Thymus (tissue), 11 donors: ENCODE measurements around the gene RTN4RL2. TPM values are rescaled to one million over a fixed set of nuclear protein-coding genes. Genes with fewer than 3 reads are reported as not detected.

ENCODE experiments used
- DNase-seq, 9 donors: peaks; one replicate each; pipeline ENCODE4 v3.0.0-alpha.2; 2013; ENCODE audit warnings: low spot score in 9 of 9, low read depth in 6 of 9, missing footprints in 1 of 9
- H3K27ac ChIP-seq, 2 donors: one replicate each; pipeline ENCODE4 v1.5.1; 2013; ENCODE audit warnings: control low read depth in 1 of 2, low read depth in 1 of 2, low read length in 1 of 2, mild to moderate bottlenecking in 1 of 2, moderate library complexity in 1 of 2
- H3K27me3 ChIP-seq, 2 donors: one replicate each; pipeline ENCODE4 v1.5.1; 2013; ENCODE audit warnings: low read length in 1 of 2; ENCODE audit not compliant: control insufficient read depth in 2 of 2, insufficient read depth in 1 of 2
- H3K36me3 ChIP-seq, 2 donors: one replicate each; pipeline ENCODE4 v1.5.1; 2013; ENCODE audit warnings: low read length in 1 of 2, mild to moderate bottlenecking in 1 of 2, moderate library complexity in 1 of 2; ENCODE audit not compliant: control insufficient read depth in 2 of 2, insufficient read depth in 2 of 2
- H3K4me1 ChIP-seq, 2 donors: one replicate each; pipeline ENCODE4 v1.5.1; 2013; ENCODE audit warnings: low read length in 2 of 2; ENCODE audit not compliant: control insufficient read depth in 2 of 2, insufficient read depth in 2 of 2
- H3K4me3 ChIP-seq, 2 donors: one replicate each; pipeline ENCODE4 v1.5.1; 2013; ENCODE audit warnings: low read length in 2 of 2, control low read depth in 1 of 2, mild to moderate bottlenecking in 1 of 2
- H3K9me3 ChIP-seq, 2 donors: one replicate each; pipeline ENCODE4 v1.5.1; 2013; ENCODE audit warnings: low read length in 1 of 2, mild to moderate bottlenecking in 1 of 2; ENCODE audit not compliant: control insufficient read depth in 2 of 2, insufficient read depth in 1 of 2
- WGBS: extraction: QIAGEN DNeasy Blood & Tissue Kit; methylation state at CpG from one replicate; pipeline ENCODE4 v1.1.7; 2013; 5-methylcytosine and 5-hydroxymethylcytosine counted together
- polyA plus RNA-seq: library from polyadenylated mRNA; stranded (reverse); fragments of 200-250 nt; gene quantifications from one replicate; pipeline ENCODE4 v1.2.3, GENCODE V29; 2013
- total RNA-seq: library from RNA; stranded (reverse); fragments of 120-200 nt; gene quantifications from one replicate; pipeline ENCODE4 v1.2.4, GENCODE V29; 2013
- donor health status: healthy.

The RTN4RL2 gene
- total and polyA plus RNA-seq, 2 donors: 0.42 to 1.4 TPM

DNA sequence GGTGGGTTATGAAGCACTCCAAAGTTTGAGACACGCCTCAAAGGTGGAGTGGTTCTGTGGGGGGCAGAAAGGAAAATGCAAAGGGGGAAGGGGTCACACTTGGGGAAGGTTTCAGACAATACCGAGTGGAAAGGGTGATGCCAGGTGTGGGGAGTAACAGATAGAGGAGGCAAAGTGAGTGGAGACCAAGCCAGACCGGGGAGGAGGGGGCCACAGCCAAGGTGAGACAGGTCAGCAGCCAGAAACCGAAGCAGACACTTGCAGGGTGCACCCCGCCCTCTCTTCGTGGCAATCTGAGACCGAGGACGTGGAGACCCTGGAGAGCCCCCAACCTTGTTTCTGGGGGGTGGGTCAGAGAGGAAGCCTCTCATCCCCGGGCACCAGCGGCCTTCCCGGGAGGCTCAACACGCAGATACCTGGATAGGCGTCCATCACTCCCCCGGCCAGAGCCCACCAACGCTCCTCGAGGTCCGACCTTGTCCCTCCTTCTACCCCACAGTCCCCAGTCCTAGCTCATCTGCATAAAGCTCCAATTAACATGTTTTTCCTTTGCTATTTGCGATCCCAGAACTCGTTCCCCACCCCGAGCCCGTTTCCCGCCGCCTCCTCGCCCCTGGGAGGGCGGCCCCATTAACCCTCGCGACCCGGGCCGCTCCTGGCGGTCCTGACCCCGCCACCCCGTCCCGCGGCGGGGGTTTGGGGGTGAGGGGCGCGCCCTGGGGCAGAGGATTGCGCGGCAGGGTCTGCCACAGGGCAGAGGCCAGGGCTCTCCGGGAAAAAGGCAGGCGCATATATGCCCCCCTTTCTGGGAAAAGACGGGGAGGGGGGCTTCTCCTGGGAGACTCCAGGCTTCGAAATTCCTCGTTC lies 21.8 kb downstream of the RTN4RL2 start:
- WGBS: 31% methylated on average over 44 of the region's 44 CpGs
- H3K4me3 ChIP-seq: peak overlapping the region; percentile 17 to 40
- no peaks in the 10 kb centered on the region for H3K36me3 ChIP-seq
- no peak overlapping the region for H3K27ac ChIP-seq
- no peaks in the 10 kb centered on the region for H3K9me3 ChIP-seq
- H3K4me1 ChIP-seq: peaks cover 7 to 16% of the 10 kb centered on the region in 2 donors
- no peak for DNase-seq
- peaks cover 32 to 78% of the 10 kb centered on the region in 2 donors for H3K27me3 ChIP-seq

DNA sequence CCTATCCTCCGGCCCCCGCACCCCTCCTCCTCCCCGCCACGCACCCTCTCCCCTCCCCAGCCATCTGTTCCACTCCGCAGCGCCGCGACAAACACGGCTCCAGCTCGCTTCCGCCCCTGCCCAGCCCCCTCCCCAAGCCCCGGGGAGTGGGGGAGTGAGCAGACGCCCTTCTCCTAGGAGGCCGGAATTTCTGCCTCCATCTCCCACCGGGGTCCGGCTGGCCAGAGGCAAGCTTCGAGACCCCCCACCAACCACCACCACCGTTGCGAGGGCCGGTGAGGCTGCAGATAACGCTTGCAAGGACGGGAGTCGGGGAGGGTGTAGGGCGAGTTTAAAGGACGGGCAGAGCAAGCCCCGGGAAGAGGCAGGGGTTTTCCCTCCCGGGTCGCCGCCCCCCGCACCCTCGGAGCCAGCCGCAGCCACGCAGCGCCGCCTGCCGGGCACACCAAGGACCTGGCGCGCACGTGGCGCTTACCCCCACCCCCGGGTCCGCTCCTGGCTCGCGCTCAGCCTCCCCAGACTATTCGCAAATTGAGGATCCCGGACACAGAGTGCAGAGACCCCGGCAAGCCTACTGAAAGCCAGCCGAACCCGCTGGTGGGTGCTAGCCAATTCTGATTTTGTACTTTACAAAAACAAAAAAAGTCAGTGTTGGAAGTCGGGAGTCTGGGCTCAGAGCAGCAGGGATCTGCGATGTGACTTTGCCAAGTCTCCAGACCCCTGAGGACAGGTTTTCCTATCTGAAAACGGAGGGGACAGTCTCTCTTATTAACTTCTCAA lies 22.6 kb downstream of the RTN4RL2 start:
- WGBS: 4% methylated on average over 52 of the region's 52 CpGs
- Histone ChIP-seq H3K4me1 (peaks cover 7 to 16% of the 10 kb centered on the region in 2 donors), H3K4me3 (peak overlapping the region; percentile 17 to 40), H3K36me3 (no peaks in the 10 kb centered on the region), H3K27ac (no peak overlapping the region), H3K27me3 (peaks cover 27 to 69% of the 10 kb centered on the region in 2 donors), H3K9me3 (no peaks in the 10 kb centered on the region)
- peak in 3 of 9 donors; percentile 47 to 61 (median 58) for DNase-seq

DNA sequence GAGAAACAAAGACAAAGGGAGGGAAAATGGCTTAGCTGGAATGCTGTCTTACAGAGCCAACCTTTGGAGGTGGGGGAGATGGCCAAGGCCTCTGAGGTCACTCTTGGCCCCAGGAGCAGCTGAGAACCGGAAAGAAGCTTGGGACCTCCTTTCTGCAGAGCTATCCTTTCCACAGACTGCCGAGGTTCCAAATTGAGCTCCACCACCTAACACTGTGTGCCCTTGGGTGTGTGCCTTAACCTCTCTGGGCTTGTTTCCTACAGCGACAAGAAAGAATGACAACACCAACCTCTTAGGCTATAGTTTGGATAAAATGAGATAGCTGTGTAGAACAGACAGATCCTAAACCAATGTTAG lies 23.2 kb downstream of the RTN4RL2 start:
- WGBS: 89% methylated on average over 3 of the region's 3 CpGs
- Histone ChIP-seq H3K27ac (no peak overlapping the region), H3K4me3 (no peak overlapping the region), H3K4me1 (peaks cover 7 to 16% of the 10 kb centered on the region in 2 donors), H3K9me3 (no peaks in the 10 kb centered on the region), H3K27me3 (peaks cover 27 to 64% of the 10 kb centered on the region in 2 donors), H3K36me3 (no peaks in the 10 kb centered on the region)
- no peak for DNase-seq

DNA sequence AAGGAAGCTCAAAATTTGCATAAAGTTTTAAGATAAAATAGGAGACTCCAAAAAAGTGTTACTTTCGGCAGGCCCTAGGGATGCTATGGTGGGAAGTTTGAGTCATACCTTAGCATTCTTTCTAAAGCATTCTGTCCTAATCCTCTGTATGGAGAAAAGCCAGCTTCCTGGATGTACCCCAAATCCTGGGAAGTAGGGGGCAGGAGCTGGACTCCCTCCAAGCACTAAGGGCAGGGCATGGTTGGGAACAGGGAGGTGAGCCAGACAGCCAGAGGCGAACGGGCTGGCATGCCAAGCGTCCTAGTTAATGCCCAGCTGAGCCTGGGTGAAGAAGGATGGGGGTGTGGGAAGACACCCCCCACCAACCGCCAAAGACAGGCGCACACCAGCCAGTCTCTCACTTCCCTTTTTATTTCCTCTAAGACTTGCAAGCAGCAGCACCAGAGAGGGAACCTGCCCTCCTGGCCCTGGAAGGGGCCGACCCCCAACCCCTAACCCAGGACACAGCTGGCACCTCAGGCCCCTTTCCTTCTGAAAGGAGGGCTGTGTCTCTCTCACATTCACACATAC lies 23.9 kb downstream of the RTN4RL2 start:
- no peak overlapping the region for H3K4me3 ChIP-seq
- no peaks in the 10 kb centered on the region for H3K9me3 ChIP-seq
- DNase-seq: no peak
- peaks cover 27 to 57% of the 10 kb centered on the region in 2 donors for H3K27me3 ChIP-seq
- H3K27ac ChIP-seq: no peak overlapping the region
- no peaks in the 10 kb centered on the region for H3K36me3 ChIP-seq
- 31% methylated on average over 7 of the region's 7 CpGs for WGBS
- peaks cover 7 to 16% of the 10 kb centered on the region in 2 donors for H3K4me1 ChIP-seq

DNA sequence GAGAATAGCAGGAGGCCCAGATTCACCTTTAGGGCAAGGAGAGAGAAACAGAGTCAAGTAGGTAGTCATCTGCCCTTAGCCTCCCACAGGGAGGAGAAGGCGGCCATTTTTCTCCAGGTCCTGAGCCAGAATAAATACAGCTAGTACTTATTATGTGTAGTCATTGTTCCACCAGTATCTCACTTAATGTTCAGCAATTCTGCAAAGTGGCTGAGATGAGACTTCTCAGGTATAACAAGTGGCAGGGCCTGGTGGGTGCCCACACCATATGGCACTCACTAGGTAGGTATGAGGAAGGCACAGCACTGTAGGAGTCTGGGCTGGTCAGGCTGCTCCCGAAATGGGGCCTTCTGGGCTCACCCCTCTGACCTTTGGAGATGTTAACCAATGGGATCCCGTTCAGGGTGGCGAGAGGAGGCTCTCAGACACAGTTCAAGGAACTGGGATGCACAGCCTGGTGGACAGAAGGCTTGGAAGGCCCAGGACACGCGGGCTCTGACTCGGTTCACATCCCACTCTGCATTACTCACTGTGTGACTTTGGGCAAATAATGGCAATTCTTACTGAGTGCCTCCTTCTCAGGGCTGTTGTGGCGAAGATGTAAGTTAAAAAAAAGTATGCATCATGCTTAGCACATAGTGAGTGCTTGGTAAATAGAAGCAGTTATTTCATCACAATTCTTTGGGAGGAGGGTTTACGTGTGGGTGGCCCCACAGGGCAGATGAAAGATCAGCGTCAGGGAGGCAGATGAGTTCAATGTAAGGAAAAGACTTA lies 25.1 kb downstream of the RTN4RL2 start:
- DNase-seq: no peak
- Histone ChIP-seq H3K36me3 (no peaks in the 10 kb centered on the region), H3K4me3 (no peak overlapping the region), H3K27ac (no peak overlapping the region), H3K9me3 (no peaks in the 10 kb centered on the region), H3K4me1 (peaks cover 7 to 16% of the 10 kb centered on the region in 2 donors), H3K27me3 (peaks cover 27 to 49% of the 10 kb centered on the region in 2 donors)
- 96% methylated on average over 10 of the region's 10 CpGs for WGBS

DNA sequence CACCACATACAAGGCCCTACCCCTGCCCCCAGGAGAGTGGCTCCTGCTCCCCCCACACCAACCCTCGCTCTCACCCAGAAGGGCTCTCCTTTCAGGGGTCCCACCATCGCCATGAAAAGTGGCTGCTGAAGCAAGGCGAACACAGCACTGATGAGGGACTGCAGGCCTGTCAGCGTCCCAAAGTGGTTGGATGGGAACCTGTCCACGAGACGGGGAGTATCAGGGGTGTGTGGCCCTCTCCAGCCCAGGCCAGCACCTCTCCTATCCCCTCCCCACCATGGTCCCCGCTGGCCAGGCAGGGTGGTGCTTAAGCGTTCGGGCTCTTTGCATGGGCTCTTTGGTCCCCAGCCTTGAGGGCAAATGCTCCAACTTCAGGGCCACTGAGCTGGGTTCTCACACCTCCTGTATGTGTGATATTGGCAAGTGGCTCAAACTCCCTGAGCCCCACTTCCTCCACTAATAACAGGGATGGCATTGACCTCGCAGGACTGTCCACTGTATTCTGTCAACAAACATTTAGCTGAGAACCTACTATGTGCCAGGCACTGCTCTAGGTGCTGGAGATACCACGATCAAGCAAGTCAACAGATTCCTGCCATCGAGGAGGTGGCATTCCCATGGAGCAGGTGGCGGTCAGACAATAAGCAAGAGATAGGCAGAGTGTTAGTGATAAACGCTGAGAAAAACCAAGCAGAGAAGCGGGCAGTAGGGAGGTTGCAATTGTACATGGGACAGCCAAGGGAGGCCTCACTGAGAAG lies 26.9 kb downstream of the RTN4RL2 start:
- WGBS: 97% methylated on average over 15 of the region's 15 CpGs
- peaks cover 7 to 13% of the 10 kb centered on the region in 2 donors for H3K4me1 ChIP-seq

DNA sequence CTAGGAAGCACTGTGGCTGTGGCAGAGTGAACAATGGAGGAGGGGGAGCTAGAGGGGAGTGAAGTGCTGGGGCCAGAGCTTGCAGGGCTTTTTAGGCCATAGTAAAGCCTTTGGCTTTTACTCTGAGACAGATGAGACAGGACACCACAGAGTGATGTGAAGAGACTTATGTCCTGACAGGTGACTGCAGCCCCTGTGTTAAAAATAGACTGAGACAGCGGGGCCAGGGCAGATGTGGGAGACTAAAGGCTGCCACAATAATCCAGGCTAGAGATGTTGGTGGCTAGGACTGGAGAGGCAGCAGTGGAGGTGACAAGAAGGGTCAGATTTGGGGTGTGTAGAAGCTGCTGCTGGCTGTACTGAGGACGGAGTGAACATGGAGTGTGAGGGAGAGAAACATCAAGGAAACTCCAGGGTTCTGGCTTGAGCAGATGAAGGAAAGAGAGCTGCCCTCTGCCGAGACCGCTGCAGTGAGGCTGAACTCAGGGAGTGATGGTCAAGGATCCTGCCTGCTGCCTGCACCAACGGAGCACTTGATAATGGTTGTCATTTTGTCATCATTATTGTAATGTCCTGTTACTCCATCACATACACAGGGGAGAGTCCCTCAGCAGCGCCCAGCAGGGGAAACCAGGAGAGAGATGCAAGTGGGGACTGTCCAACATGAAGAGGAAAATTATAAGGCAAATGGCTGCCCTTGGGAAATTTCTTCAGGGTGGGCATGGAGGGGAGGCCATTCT lies 27.8 kb downstream of the RTN4RL2 start:
- DNase-seq: no peak
- Histone ChIP-seq H3K4me1 (peaks cover 2 to 7% of the 10 kb centered on the region in 2 donors), H3K36me3 (no peaks in the 10 kb centered on the region)

More for the DNA sequence above, 26.9 kb downstream of the RTN4RL2 start:
- H3K9me3 ChIP-seq: peaks cover 0 to 3% of the 10 kb centered on the region in 2 donors
- no peak overlapping the region for H3K27ac ChIP-seq
- H3K27me3 ChIP-seq: peaks cover 14 to 31% of the 10 kb centered on the region in 2 donors
- no peaks in the 10 kb centered on the region for H3K36me3 ChIP-seq
- DNase-seq: no peak
- H3K4me3 ChIP-seq: no peak overlapping the region

More for the DNA sequence above, 27.8 kb downstream of the RTN4RL2 start:
- H3K9me3 ChIP-seq: peaks cover 0 to 3% of the 10 kb centered on the region in 2 donors
- H3K27me3 ChIP-seq: peaks cover 7 to 22% of the 10 kb centered on the region in 2 donors
- H3K27ac ChIP-seq: no peak overlapping the region
- 97% methylated on average over 6 of the region's 6 CpGs for whole genome bisulfite sequencing
- no peak overlapping the region for H3K4me3 ChIP-seq
